Peyer's patch (tissue), 4 donors: ENCODE results near the gene TYW1.
"Not testable (repeated sequence)": the region's sequence is repeated elsewhere in the genome, so short reads cannot be mapped to it uniquely, and the experiment has no call there.

ENCODE experiments used
- CTCF ChIP-seq, 6 experiments: fragments of 450-650 bp in 4 of 6; fragments of 200-600 bp in 2 of 6; sonication (generic) in 1 of 6; IDR thresholded peaks; one replicate each; pipeline ENCODE4 v1.5.1; 2017 to 2019; ENCODE audit warnings: antibody characterized with exemption in 6 of 6, mild to moderate bottlenecking in 3 of 6, moderate library complexity in 1 of 6
- POLR2A ChIP-seq, 2 donors: fragments of 450-650 bp; IDR thresholded peaks; one replicate each; pipeline ENCODE4 v1.5.1; 2017; ENCODE audit warnings: antibody characterized with exemption in 2 of 2, mild to moderate bottlenecking in 2 of 2, moderate library complexity in 2 of 2

- TF ChIP-seq CTCF, POLR2A (IDR thresholded peaks at IDR 0.05): not testable (repeated sequence)
Observed at GRCh38 chr7:67017971-67018370, 21.3 kb downstream of the TYW1 start.
